GM23338 (cell line): ENCODE measurements around the gene ALDH8A1. TPM values are rescaled to one million over a fixed set of nuclear protein-coding genes. Genes with fewer than 3 reads are reported as not detected.

Experiments
- ATAC-seq: fragments of 200-7000 bp; cut with Tn5 transposase; 3 replicates; pipeline ENCODE4 v1.9.1; 2020
- DNase-seq: peaks from one replicate; pipeline ENCODE4 v3.0.0-alpha.2; 2015; ENCODE audit warnings: low spot score
- H2AFZ ChIP-seq: fragments of 200-600 bp; sonication (generic); 2 replicates; pipeline ENCODE4 v1.8.0; 2016; ENCODE audit warnings: antibody characterized with exemption, mild to moderate bottlenecking, moderate library complexity
- H3F3A ChIP-seq: fragments of 200-600 bp; sonication (generic); replicated peaks from 2 replicates; pipeline ENCODE4 v1.8.0; 2017; ENCODE audit warnings: antibody characterized with exemption, mixed run types, low read depth
- H3K27ac ChIP-seq: fragments of 200-600 bp; sonication (generic); 2 replicates; pipeline ENCODE4 v1.6.1; 2016; ENCODE audit warnings: low read depth
- H3K27me3 ChIP-seq: fragments of 200-600 bp; sonication (generic); 2 replicates; pipeline ENCODE4 v1.8.0; 2016; ENCODE audit warnings: mild to moderate bottlenecking, mixed run types, moderate library complexity; ENCODE audit not compliant: insufficient read depth
- H3K36me3 ChIP-seq: fragments of 200-600 bp; sonication (generic); 2 replicates; pipeline ENCODE4 v1.8.0; 2016; ENCODE audit warnings: mild to moderate bottlenecking; ENCODE audit not compliant: insufficient read depth
- H3K4me1 ChIP-seq: fragments of 200-600 bp; sonication (generic); 2 replicates; pipeline ENCODE4 v1.8.0; 2016; ENCODE audit warnings: mild to moderate bottlenecking, moderate library complexity; ENCODE audit not compliant: insufficient read depth
- H3K4me2 ChIP-seq: fragments of 200-600 bp; sonication (generic); 2 replicates; pipeline ENCODE4 v1.7.1; 2017; ENCODE audit warnings: mixed run types
- H3K4me3 ChIP-seq: fragments of 200-600 bp; sonication (generic); 2 replicates; pipeline ENCODE4 v1.6.1; 2016; ENCODE audit warnings: mixed run types
- H3K79me2 ChIP-seq: fragments of 200-600 bp; sonication (generic); replicated peaks from 2 replicates; pipeline ENCODE4 v1.8.0; 2017; ENCODE audit warnings: mild to moderate bottlenecking; ENCODE audit not compliant: insufficient read depth
- H3K9me2 ChIP-seq: fragments of 200-600 bp; sonication (generic); 2 replicates; pipeline ENCODE4 v1.8.0; 2017; ENCODE audit not compliant: insufficient read depth
- H4K20me1 ChIP-seq: fragments of 200-600 bp; sonication (generic); replicated peaks from 2 replicates; pipeline ENCODE4 v1.8.0; 2017; ENCODE audit warnings: mild to moderate bottlenecking; ENCODE audit not compliant: insufficient read depth
- H3K27ac Mint-ChIP-seq: 2 replicates; pipeline ENCODE4 v1.8.0; 2020; ENCODE audit warnings: inconsistent platforms, mild to moderate bottlenecking, moderate library complexity, mixed read lengths
- H3K27me3 Mint-ChIP-seq: 3 replicates; pipeline ENCODE4 v1.8.0; 2022; ENCODE audit warnings: low read depth, mild to moderate bottlenecking, moderate library complexity, mixed read lengths, inconsistent platforms; ENCODE audit not compliant: insufficient read depth, poor library complexity
- H3K36me3 Mint-ChIP-seq: 3 replicates; pipeline ENCODE4 v1.8.0; 2021; ENCODE audit warnings: low read depth, mild to moderate bottlenecking, inconsistent platforms, moderate library complexity, mixed read lengths
- H3K4me1 Mint-ChIP-seq: 3 replicates; pipeline ENCODE4 v1.8.0; 2020; ENCODE audit warnings: mild to moderate bottlenecking, inconsistent platforms, mixed read lengths
- H3K4me3 Mint-ChIP-seq: 3 replicates; pipeline ENCODE4 v1.8.0; 2021; ENCODE audit warnings: moderate library complexity, mild to moderate bottlenecking, inconsistent platforms, mixed read lengths
- H3K9me3 Mint-ChIP-seq: 3 replicates; pipeline ENCODE4 v1.8.0; 2020; ENCODE audit warnings: moderate library complexity, mild to moderate bottlenecking, inconsistent platforms, mixed read lengths
- CREB1 ChIP-seq: fragments of 250-450 bp; sonication (Bioruptor Pico); IDR thresholded peaks from 2 replicates; pipeline ENCODE4 v1.5.0; 2020; ENCODE audit warnings: low read depth, mild to moderate bottlenecking, moderate library complexity
- CTCF ChIP-seq, 2 experiments: fragments of 200-600 bp in 1 of 2; sonication (generic) in 1 of 2; conservative IDR thresholded peaks; 2 replicates each; pipeline versions ENCODE4 v1.5.1 to v1.6.1; 2016 to 2017; ENCODE audit warnings: antibody characterized with exemption in 2 of 2, low read depth in 2 of 2, mild to moderate bottlenecking in 2 of 2, moderate library complexity in 1 of 2
- ETS1 ChIP-seq: IDR thresholded peaks from 2 replicates; pipeline ENCODE4 v1.6.1; 2016; ENCODE audit warnings: antibody characterized with exemption
- EZH2 ChIP-seq: fragments of 200-600 bp; sonication (generic); IDR thresholded peaks from one replicate; pipeline ENCODE4 v1.8.0; 2017; ENCODE audit warnings: antibody characterized with exemption, mild to moderate bottlenecking, low read depth; ENCODE audit not compliant: unreplicated experiment
- EZH2phosphoT487 ChIP-seq: fragments of 200-600 bp; sonication (generic); IDR thresholded peaks from one replicate; pipeline ENCODE4 v1.8.1; 2018; ENCODE audit warnings: antibody characterized with exemption; ENCODE audit not compliant: unreplicated experiment
- JUNB ChIP-seq: IDR thresholded peaks from one replicate; pipeline ENCODE4 v1.6.1; 2016; ENCODE audit warnings: antibody characterized with exemption; ENCODE audit not compliant: unreplicated experiment
- NANOG ChIP-seq: IDR thresholded peaks from 2 replicates; pipeline ENCODE4 v1.6.1; 2016; ENCODE audit warnings: antibody characterized with exemption, borderline replicate concordance
- POLR2AphosphoS5 ChIP-seq: IDR thresholded peaks from 2 replicates; pipeline ENCODE4 v1.6.1; 2016; ENCODE audit warnings: antibody characterized with exemption, low read depth
- REST ChIP-seq: IDR thresholded peaks from one replicate; pipeline ENCODE4 v1.6.1; 2018; ENCODE audit warnings: antibody characterized with exemption; ENCODE audit not compliant: unreplicated experiment
- STAT1 ChIP-seq: IDR thresholded peaks from one replicate; pipeline ENCODE4 v1.6.1; 2016; ENCODE audit warnings: antibody characterized with exemption; ENCODE audit not compliant: unreplicated experiment
- ZNF114 ChIP-seq: fragments of 250-450 bp; sonication (Bioruptor Pico); IDR thresholded peaks from 2 replicates; pipeline ENCODE4 v1.5.0; 2020; ENCODE audit warnings: mild to moderate bottlenecking, moderate library complexity
- ZNF331 ChIP-seq: fragments of 250-450 bp; sonication (Bioruptor Pico); IDR thresholded peaks from 2 replicates; pipeline ENCODE4 v1.5.0; 2020; ENCODE audit warnings: low read depth, mild to moderate bottlenecking, moderate library complexity
- ZNF462 ChIP-seq: fragments of 250-450 bp; sonication (Bioruptor Pico); IDR thresholded peaks from 2 replicates; pipeline ENCODE4 v1.5.0; 2020; ENCODE audit warnings: mild to moderate bottlenecking, moderate library complexity
- polyA plus RNA-seq: library from polyadenylated mRNA; unstranded; fragments of >200 nt; fragmentation: Nextera tagmentation; extraction: Ambion mirVana; gene quantifications from 2 replicates; pipeline ENCODE4 v1.2.1, GENCODE V29; 2016
- total RNA-seq: library from RNA; depleted of rRNA; stranded (reverse); fragments of >200 nt; shearing (Covaris generic); gene quantifications from 2 replicates; pipeline ENCODE4 v1.2.3, GENCODE V29; 2014

ALDH8A1 gene
- total and polyA plus RNA-seq, 2 experiments from 2014 or later: not detected

- Mint-ChIP-seq H3K27ac (no peak overlapping the region), H3K36me3 (no peaks in the 10 kb centered on the region), H3K9me3 (no peaks in the 10 kb centered on the region), H3K27me3 (peaks cover 7% of the 10 kb centered on the region), H3K4me1 (no peaks in the 10 kb centered on the region), H3K4me3 (no peak overlapping the region)
- Histone ChIP-seq H3K9me2 (0 out of 2 replicates have a peak, but pooled peaks cover 2% of the 10 kb centered on the region), H3K4me3 (no peak overlapping the region), H3K79me2 (no peaks in the 10 kb centered on the region), H3K4me2 (no peak overlapping the region), H3K4me1 (no peaks in the 10 kb centered on the region), H3K27ac (no peak overlapping the region), H2AFZ (peak overlapping the region; percentile 43; the same call in 1 of the 2 replicates), H3K36me3 (no peaks in the 10 kb centered on the region), H4K20me1 (no peaks in the 10 kb centered on the region), H3K27me3 (no peaks in the 10 kb centered on the region), H3F3A (no peaks in the 10 kb centered on the region)
- DNase-seq: no peak
- no peak for ATAC-seq
- no peak for TF ChIP-seq STAT1
- no peak for TF ChIP-seq ZNF462 (CRISPR knock-in tag)
- TF ChIP-seq ZNF331 (CRISPR knock-in tag): no peak
- no peak for TF ChIP-seq POLR2AphosphoS5
- no peak for TF ChIP-seq ZNF114
- TF ChIP-seq JUNB: no peak
- no peak for TF ChIP-seq EZH2phosphoT487
- TF ChIP-seq NANOG: no peak
- TF ChIP-seq CTCF (conservative IDR thresholded peaks at IDR 0.05; ENCODE audit: low read depth in 2 of 2): no peak
- no peak for TF ChIP-seq REST
- no peak for TF ChIP-seq CREB1 (CRISPR knock-in tag)
- TF ChIP-seq ETS1: no peak
- TF ChIP-seq EZH2: no peak
Measured at GRCh38 chr6:134902936-134903335, 47.0 kb downstream of the ALDH8A1 start.
